HCT116 (cell line): Measurements from ENCODE around the gene C13orf46. TPM values are rescaled to one million over a fixed set of nuclear protein-coding genes. Genes with fewer than 3 reads are reported as not detected.

ENCODE experiments used
- ATAC-seq: fragments of 200-7000 bp; cut with Tn5 transposase; 2 replicates; pipeline ENCODE4 v1.9.1; 2020; ENCODE audit warnings: mild to moderate bottlenecking, moderate library complexity
- BruUV-seq: library from RNA; stranded (reverse); fragments of 400-500 nt; replicated peaks from 2 replicates; lab custom pipeline; 2021; lab: Mats Ljungman, UMichigan
- CTCF ChIA-PET: fragments of 300-600 bp; sonication (Branson Sonifier 250); formaldehyde crosslinking; loops from one replicate; lab custom pipeline; 2021; ENCODE audit warnings: antibody characterized with exemption; lab: Charles Lee
- POLR2A ChIA-PET: fragments of 300-600, 350-600 bp; sonication (Branson Sonifier 250); formaldehyde crosslinking; loops from one replicate; lab custom pipeline; 2021; ENCODE audit warnings: antibody characterized with exemption; lab: Charles Lee
- RAD21 ChIA-PET, 2 experiments: fragments of 300-600 bp; sonication (Branson Sonifier 250); formaldehyde crosslinking; loops; one replicate each; lab custom pipeline; 2023; ENCODE audit warnings: low total read pairs in 2 of 2; ENCODE audit not compliant: uncharacterized antibody in 2 of 2, unreplicated experiment in 2 of 2, low non-redundant PET in 1 of 2; lab: Charles Lee
- DNase-seq: peaks from one replicate; pipeline ENCODE4 v3.0.0-alpha.2; 2010; ENCODE audit warnings: low read depth, low spot score
- H2AFZ ChIP-seq: fragments of 200-600 bp; shearing (Covaris generic), sonication (generic); 2 replicates; pipeline ENCODE4 v1.6.1; 2017; ENCODE audit warnings: low read depth, mixed run types, mixed read lengths, antibody characterized with exemption, low read length; ENCODE audit not compliant: poor library complexity, severe bottlenecking
- H3K27ac ChIP-seq: 2 replicates; pipeline ENCODE4 v1.5.1; 2012; ENCODE audit warnings: low read depth, low read length
- H3K27me3 ChIP-seq: fragments of 200-600 bp; sonication (generic); 2 replicates; pipeline ENCODE4 v1.6.1; 2016; ENCODE audit warnings: mixed run types, low read length, mixed read lengths; ENCODE audit not compliant: insufficient read depth
- H3K36me3 ChIP-seq, 2 experiments: fragments of 200-500 bp in 1 of 2; fragments of 200-600 bp in 1 of 2; sonication (Bioruptor generic) in 1 of 2; sonication (generic) in 1 of 2; 2 replicates each; pipeline versions ENCODE4 v1.5.1 to v1.6.1; 2014 to 2016; ENCODE audit warnings: low read length in 2 of 2, inconsistent platforms in 1 of 2, mixed read lengths in 1 of 2, mixed run types in 1 of 2; ENCODE audit not compliant: insufficient read depth in 2 of 2, control insufficient read depth in 1 of 2
- H3K4me1 ChIP-seq, 2 experiments: fragments of 200-600 bp in 1 of 2; sonication (generic) in 1 of 2; 2 replicates each; pipeline versions ENCODE4 v1.5.1 to v1.6.1; 2012 to 2017; ENCODE audit warnings: low read length in 2 of 2, inconsistent platforms in 1 of 2, mild to moderate bottlenecking in 1 of 2, mixed read lengths in 1 of 2, mixed run types in 1 of 2, moderate library complexity in 1 of 2; ENCODE audit not compliant: insufficient read depth in 2 of 2, control insufficient read depth in 1 of 2
- H3K4me2 ChIP-seq: fragments of 200-600 bp; sonication (generic); 2 replicates; pipeline ENCODE4 v1.6.1; 2017; ENCODE audit warnings: mixed run types, low read length, mixed read lengths
- H3K4me3 ChIP-seq, 2 experiments: fragments of 200-600 bp in 1 of 2; sonication (generic) in 1 of 2; replicated peaks in 1 of 2; 2 replicates each; pipeline ENCODE4 v1.5.1; 2011 to 2016; ENCODE audit warnings: low read length in 2 of 2, control low read depth in 1 of 2, low read depth in 1 of 2, mild to moderate bottlenecking in 1 of 2, mixed read lengths in 1 of 2, mixed run types in 1 of 2
- H3K79me2 ChIP-seq: fragments of 200-600 bp; sonication (generic); 2 replicates; pipeline ENCODE4 v1.6.1; 2017; ENCODE audit warnings: mild to moderate bottlenecking, mixed run types, low read length, moderate library complexity, mixed read lengths; ENCODE audit not compliant: insufficient read depth
- H3K9ac ChIP-seq: fragments of 200-600 bp; sonication (generic); 2 replicates; pipeline ENCODE4 v1.6.1; 2016; ENCODE audit warnings: low read length, mixed read lengths
- H3K9me2 ChIP-seq: fragments of 200-600 bp; sonication (generic), shearing (Covaris generic); 2 replicates; pipeline ENCODE4 v1.6.1; 2017; ENCODE audit warnings: mixed run types, mild to moderate bottlenecking, moderate library complexity; ENCODE audit not compliant: insufficient read depth
- H3K9me3 ChIP-seq, 2 experiments: fragments of 200-500 bp in 1 of 2; fragments of 200-600 bp in 1 of 2; sonication (Bioruptor generic) in 1 of 2; sonication (generic) in 1 of 2; 2 replicates each; pipeline ENCODE4 v1.6.1; 2014 to 2017; ENCODE audit warnings: low read length in 2 of 2, mixed read lengths in 2 of 2, inconsistent platforms in 1 of 2, low read depth in 1 of 2, mild to moderate bottlenecking in 1 of 2, mixed run types in 1 of 2, moderate library complexity in 1 of 2; ENCODE audit not compliant: control insufficient read depth in 1 of 2, insufficient read depth in 1 of 2
- H4K20me1 ChIP-seq: fragments of 200-600 bp; sonication (generic), shearing (Covaris generic); 2 replicates; pipeline ENCODE4 v1.6.1; 2017; ENCODE audit warnings: mixed run types, mild to moderate bottlenecking, moderate library complexity; ENCODE audit not compliant: insufficient read depth
- ATF3 ChIP-seq: IDR thresholded peaks from 2 replicates; pipeline ENCODE4 v1.6.1; 2012
- CEBPB ChIP-seq: IDR thresholded peaks from 2 replicates; pipeline ENCODE4 v1.6.1; 2012; ENCODE audit warnings: low read depth
- EZH2phosphoT487 ChIP-seq: fragments of 200-600 bp; IDR thresholded peaks from 2 replicates; pipeline ENCODE4 v1.6.1; 2018; ENCODE audit warnings: antibody characterized with exemption, borderline replicate concordance
- FOSL1 ChIP-seq: IDR thresholded peaks from 2 replicates; pipeline ENCODE4 v1.6.1; 2012; ENCODE audit warnings: low read depth
- MAX ChIP-seq: IDR thresholded peaks from 2 replicates; pipeline ENCODE4 v1.6.1; 2012
- RAD21 ChIP-seq: IDR thresholded peaks from 2 replicates; pipeline ENCODE4 v1.6.1; 2012; ENCODE audit warnings: low read depth, mild to moderate bottlenecking
- SIN3A ChIP-seq: IDR thresholded peaks from 2 replicates; pipeline ENCODE4 v1.6.1; 2012; ENCODE audit warnings: low read depth
- SRF ChIP-seq: IDR thresholded peaks from 2 replicates; pipeline ENCODE4 v1.6.1; 2012; ENCODE audit warnings: low read depth
- YY1 ChIP-seq: IDR thresholded peaks from 2 replicates; pipeline ENCODE4 v1.6.1; 2011; ENCODE audit warnings: low read length, low read depth, moderate library complexity, mild to moderate bottlenecking; ENCODE audit not compliant: insufficient replicate concordance; ENCODE audit errors: extremely low read depth
- ZFX ChIP-seq: fragments of 450-650 bp; IDR thresholded peaks from 2 replicates; pipeline ENCODE4 v1.6.1; 2017
- ZNF274 ChIP-seq: fragments of 200-500 bp; sonication (Bioruptor generic); IDR thresholded peaks from 2 replicates; pipeline ENCODE4 v1.6.1; 2014; ENCODE audit warnings: mild to moderate bottlenecking, low read depth, low read length, inconsistent platforms
- intact Hi-C: fragments of 100-400 bp; cut with micrococcal nuclease; formaldehyde crosslinking; loops from 2 replicates; pipeline ENCODE4 v1.10.0; 2022
- total RNA-seq: library from RNA; stranded (reverse); gene quantifications from one replicate; pipeline ENCODE4 v1.2.1, GENCODE V29; 2021; ENCODE audit not compliant: unreplicated experiment

The C13orf46 gene
- total RNA-seq, 1 experiment from 2014 or later: 0.93 TPM

- intact Hi-C loops: no loop called here
- no TSS peak for BruUV-seq
- no peaks in the 10 kb centered on the region for H3K36me3 ChIP-seq
- no peak overlapping the region for H3K4me3 ChIP-seq
- peaks cover 0 to 7% of the 10 kb centered on the region in 2 experiments; a peak in 3 of 4 replicates for H3K4me1 ChIP-seq
- H3K9me2 ChIP-seq: no peaks in the 10 kb centered on the region
- peaks cover 3 to 6% of the 10 kb centered on the region in 2 experiments; a peak in 1 of 4 replicates for H3K9me3 ChIP-seq
- RAD21 ChIA-PET: no interaction called here
- TF ChIP-seq SIN3A: no peak
- no peak for TF ChIP-seq CEBPB
- no peak for TF ChIP-seq ZNF274
- TF ChIP-seq ATF3: no peak
- no peak for TF ChIP-seq FOSL1
- no peak for TF ChIP-seq YY1
- TF ChIP-seq SRF: no peak
- no peak for TF ChIP-seq MAX
- TF ChIP-seq EZH2phosphoT487: no peak
- no peak for TF ChIP-seq RAD21
- TF ChIP-seq ZFX: no peak
- TF ChIP-seq, all 23 proteins: peak for 0
- POLR2A ChIA-PET: no interaction called here
- CTCF ChIA-PET: no interaction called here
- no peak overlapping the region for H3K4me2 ChIP-seq
- H3K9ac ChIP-seq: no peak overlapping the region
- ATAC-seq (no peak), DNase-seq (no peak)
- no peaks in the 10 kb centered on the region for H3K27me3 ChIP-seq
- H3K27ac ChIP-seq: no peak overlapping the region
- H3K79me2 ChIP-seq: no peaks in the 10 kb centered on the region
- H4K20me1 ChIP-seq: no peaks in the 10 kb centered on the region
- no peak overlapping the region for H2AFZ ChIP-seq
Measured at GRCh38 chr13:113919761-113920559, 53.9 kb downstream of the C13orf46 start.
